ENCODE results near the gene TAF5L. TPM values are rescaled to one million over a fixed set of nuclear protein-coding genes. Genes with fewer than 3 reads are reported as not detected.
"Not testable (repeated sequence)": the region's sequence is repeated elsewhere in the genome, so short reads cannot be mapped to it uniquely, and the experiment has no call there.

Gene TAF5L
- polyA plus RNA-seq, 4 donors = 8.4 to 16.3 (median 10.5) TPM

DNA sequence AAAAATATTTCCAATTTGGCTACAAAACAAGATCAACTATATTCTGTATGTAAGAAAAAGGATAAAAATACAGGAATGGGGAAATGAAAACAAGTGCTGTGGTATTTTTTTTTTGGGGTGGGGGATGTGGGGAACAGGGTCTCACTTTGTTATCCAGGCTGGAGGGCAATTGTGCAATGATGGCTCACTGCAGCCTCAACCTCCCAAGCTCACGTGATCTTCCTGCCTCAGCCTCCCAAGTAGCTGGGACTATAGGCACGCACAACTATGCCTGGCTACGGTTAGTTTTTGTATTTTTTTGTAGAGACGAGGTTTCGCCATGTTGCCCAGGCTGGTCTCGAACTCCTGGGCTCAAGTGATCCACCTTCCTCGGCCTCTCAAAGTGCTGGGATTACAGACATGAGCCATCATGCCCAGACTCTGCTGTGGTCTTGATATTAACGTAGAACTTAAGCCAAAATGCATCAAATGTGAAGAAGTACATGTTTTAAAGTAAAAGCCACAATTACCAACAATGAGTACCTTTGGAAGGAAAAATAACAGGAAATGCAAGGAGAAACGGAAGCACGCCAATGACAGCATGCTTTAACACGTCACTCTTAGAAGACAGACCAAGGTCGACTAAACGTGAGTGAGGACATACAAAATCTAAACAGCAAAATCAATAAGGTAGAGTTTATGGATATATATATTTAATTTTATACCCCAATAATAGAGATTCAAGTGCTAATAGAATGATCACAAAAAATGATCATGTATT lies 58.6 kb downstream of the TAF5L start:
- DNase-seq (no peak), FAIRE-seq (no peak)
- Histone ChIP-seq H3K4me3 (ENCODE audit: low read depth in 1 of 3, low read length in 3 of 3) (no peak overlapping the region), H3K9me3 (ENCODE audit: control insufficient read depth in 2 of 2, insufficient read depth in 1 of 2, low read depth in 1 of 2, low read length in 1 of 2) (no peaks in the 10 kb centered on the region), H3K36me3 (ENCODE audit: control insufficient read depth in 3 of 3, insufficient read depth in 2 of 3, low read depth in 1 of 3, low read length in 3 of 3) (no peaks in the 10 kb centered on the region), H3K27me3 (ENCODE audit: control insufficient read depth in 3 of 3, insufficient read depth in 3 of 3, low read length in 3 of 3) (no peaks in the 10 kb centered on the region), H3K4me1 (ENCODE audit: control insufficient read depth in 3 of 3, insufficient read depth in 2 of 3, low read depth in 1 of 3, low read length in 2 of 3) (no peaks in the 10 kb centered on the region), H3K27ac (ENCODE audit: low read depth in 1 of 3, low read length in 2 of 3) (no peak overlapping the region)
- 74 to 86% (median 85%) methylated on average over 13 of the region's 13 CpGs for WGBS, 3 donors

DNA sequence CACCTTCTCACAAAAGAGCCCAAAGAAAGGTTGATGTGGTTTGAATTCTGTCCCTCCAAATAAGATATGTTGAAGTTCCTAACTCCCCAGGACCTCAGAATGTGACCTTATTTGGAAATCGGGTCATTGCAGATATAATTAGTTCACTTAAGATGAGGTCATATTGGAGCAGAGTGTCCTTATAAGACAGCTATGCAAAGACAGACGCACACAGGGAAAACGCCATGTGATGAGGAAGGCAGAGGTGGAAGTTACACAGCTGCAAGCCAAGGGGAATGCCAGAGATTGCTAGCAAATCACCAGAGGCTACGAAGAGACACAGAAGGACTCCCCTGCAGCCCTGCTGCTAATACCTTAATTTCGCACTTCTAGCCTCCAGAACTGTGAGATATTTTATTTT lies 62.2 kb downstream of the TAF5L start:
- H3K27ac ChIP-seq (ENCODE audit: low read depth in 1 of 3, low read length in 2 of 3) = peak overlapping the region in 1 of 3 donors; percentile 62

DNA sequence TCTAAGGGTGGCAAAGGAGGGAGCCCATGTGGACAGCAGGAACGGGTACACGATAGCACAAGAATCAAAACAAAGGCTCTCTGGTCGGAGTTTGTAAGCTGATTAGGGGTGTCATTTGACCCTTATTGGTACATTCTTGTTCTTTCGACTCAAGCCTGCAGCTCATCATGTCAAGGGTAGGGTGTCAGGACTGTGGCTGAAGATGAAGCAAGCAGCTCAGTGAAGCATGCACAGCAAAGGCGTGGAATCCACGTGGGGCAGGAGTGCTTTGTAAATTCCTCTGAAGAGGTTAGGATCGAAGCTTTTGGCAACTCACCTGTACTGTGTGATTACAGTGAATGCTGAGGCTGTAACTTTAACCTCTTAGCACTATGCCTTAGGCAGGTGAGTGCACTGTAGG lies 62.7 kb downstream of the TAF5L start:
- FAIRE-seq (no peak), DNase-seq (no peak)
- no peak overlapping the region for H3K4me3 ChIP-seq (ENCODE audit: low read depth in 1 of 3, low read length in 3 of 3)
- WGBS, 3 donors = 60 to 64% (median 64%) methylated on average over 7 of the region's 7 CpGs
- peaks cover 0 to 3% (median 0%) of the 10 kb centered on the region in 3 donors for H3K4me1 ChIP-seq (ENCODE audit: control insufficient read depth in 3 of 3, insufficient read depth in 2 of 3, low read depth in 1 of 3, low read length in 2 of 3)
- no peaks in the 10 kb centered on the region for H3K9me3 ChIP-seq (ENCODE audit: control insufficient read depth in 2 of 2, insufficient read depth in 1 of 2, low read depth in 1 of 2, low read length in 1 of 2)
- no peaks in the 10 kb centered on the region for H3K27me3 ChIP-seq (ENCODE audit: control insufficient read depth in 3 of 3, insufficient read depth in 3 of 3, low read length in 3 of 3)
- H3K36me3 ChIP-seq (ENCODE audit: control insufficient read depth in 3 of 3, insufficient read depth in 2 of 3, low read depth in 1 of 3, low read length in 3 of 3) = no peaks in the 10 kb centered on the region
- H3K27ac ChIP-seq (ENCODE audit: low read depth in 1 of 3, low read length in 2 of 3) = peak overlapping the region in 1 of 3 donors; percentile 62

More for the DNA sequence above, 62.2 kb downstream of the TAF5L start:
- Histone ChIP-seq H3K9me3 (ENCODE audit: control insufficient read depth in 2 of 2, insufficient read depth in 1 of 2, low read depth in 1 of 2, low read length in 1 of 2) (no peaks in the 10 kb centered on the region), H3K36me3 (ENCODE audit: control insufficient read depth in 3 of 3, insufficient read depth in 2 of 3, low read depth in 1 of 3, low read length in 3 of 3) (no peaks in the 10 kb centered on the region), H3K4me1 (ENCODE audit: control insufficient read depth in 3 of 3, insufficient read depth in 2 of 3, low read depth in 1 of 3, low read length in 2 of 3) (peaks cover 0 to 3% (median 0%) of the 10 kb centered on the region in 3 donors), H3K27me3 (ENCODE audit: control insufficient read depth in 3 of 3, insufficient read depth in 3 of 3, low read length in 3 of 3) (no peaks in the 10 kb centered on the region), H3K4me3 (ENCODE audit: low read depth in 1 of 3, low read length in 3 of 3) (no peak overlapping the region)
- DNase-seq = no peak
- WGBS, 3 donors = 63 to 78% (median 64%) methylated on average over 5 of the region's 5 CpGs
- no peak for FAIRE-seq

DNA sequence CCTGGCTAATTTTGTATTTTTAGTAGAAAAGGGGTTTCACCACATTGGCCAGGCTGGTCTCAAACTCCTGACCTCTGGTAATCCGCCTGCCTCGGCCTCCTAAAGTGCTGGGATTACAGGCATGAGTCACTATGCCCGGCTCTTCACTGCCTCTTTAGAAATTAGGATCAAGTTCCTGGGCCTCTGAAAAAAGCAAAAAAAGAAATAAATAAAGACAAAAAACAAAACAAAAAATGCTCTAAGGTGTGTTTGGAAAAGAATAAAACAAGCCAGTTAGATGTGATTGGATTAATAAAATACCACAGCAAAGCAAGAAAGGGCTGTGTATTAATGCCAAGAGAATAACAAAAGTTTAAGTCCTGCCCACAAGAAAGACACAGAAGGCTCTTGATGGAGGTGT lies 63.2 kb downstream of the TAF5L start:
- Histone ChIP-seq H3K36me3 (ENCODE audit: control insufficient read depth in 3 of 3, insufficient read depth in 2 of 3, low read depth in 1 of 3, low read length in 3 of 3) (no peaks in the 10 kb centered on the region), H3K9me3 (ENCODE audit: control insufficient read depth in 2 of 2, insufficient read depth in 1 of 2, low read depth in 1 of 2, low read length in 1 of 2) (no peaks in the 10 kb centered on the region), H3K27ac (ENCODE audit: low read depth in 1 of 3, low read length in 2 of 3) (peak overlapping the region in 1 of 3 donors; percentile 62), H3K27me3 (ENCODE audit: control insufficient read depth in 3 of 3, insufficient read depth in 3 of 3, low read length in 3 of 3) (no peaks in the 10 kb centered on the region), H3K4me3 (ENCODE audit: low read depth in 1 of 3, low read length in 3 of 3) (no peak overlapping the region), H3K4me1 (ENCODE audit: control insufficient read depth in 3 of 3, insufficient read depth in 2 of 3, low read depth in 1 of 3, low read length in 2 of 3) (peaks cover 0 to 3% (median 0%) of the 10 kb centered on the region in 3 donors)
- 75 to 79% (median 79%) methylated on average over 3 of the region's 3 CpGs for WGBS, 3 donors
- DNase-seq = no peak
- FAIRE-seq = no peak

DNA sequence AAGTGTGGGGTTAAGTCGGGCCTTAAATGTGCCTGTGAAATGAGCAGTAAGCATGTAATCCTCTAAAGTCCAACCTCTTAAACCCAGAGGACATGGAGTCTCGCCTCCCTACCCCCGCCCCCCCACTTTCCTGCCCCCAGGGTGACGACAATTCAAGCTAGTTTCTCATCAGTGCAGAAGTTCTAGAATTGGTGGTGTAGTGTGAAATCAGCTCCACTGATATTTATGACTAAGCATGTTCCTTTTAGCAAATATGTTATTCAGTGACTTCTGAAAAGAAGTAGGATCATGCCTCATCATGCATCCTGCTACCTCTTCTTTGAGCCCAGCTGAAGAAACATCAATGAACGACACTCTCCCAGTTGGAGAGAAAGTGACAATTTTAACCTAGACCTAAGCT lies 64.8 kb downstream of the TAF5L start:
- H3K36me3 ChIP-seq (ENCODE audit: control insufficient read depth in 3 of 3, insufficient read depth in 2 of 3, low read depth in 1 of 3, low read length in 3 of 3) = no peaks in the 10 kb centered on the region
- FAIRE-seq (no peak), DNase-seq (no peak)
- no peak overlapping the region for H3K27ac ChIP-seq (ENCODE audit: low read depth in 1 of 3, low read length in 2 of 3)
- H3K4me1 ChIP-seq (ENCODE audit: control insufficient read depth in 3 of 3, insufficient read depth in 2 of 3, low read depth in 1 of 3, low read length in 2 of 3) = peaks cover 2 to 4% (median 3%) of the 10 kb centered on the region in 3 donors
- WGBS, 3 donors = 80 to 86% (median 84%) methylated on average over 5 of the region's 5 CpGs
- H3K9me3 ChIP-seq (ENCODE audit: control insufficient read depth in 2 of 2, insufficient read depth in 1 of 2, low read depth in 1 of 2, low read length in 1 of 2) = no peaks in the 10 kb centered on the region
- H3K4me3 ChIP-seq (ENCODE audit: low read depth in 1 of 3, low read length in 3 of 3) = no peak overlapping the region
- no peaks in the 10 kb centered on the region for H3K27me3 ChIP-seq (ENCODE audit: control insufficient read depth in 3 of 3, insufficient read depth in 3 of 3, low read length in 3 of 3)

DNA sequence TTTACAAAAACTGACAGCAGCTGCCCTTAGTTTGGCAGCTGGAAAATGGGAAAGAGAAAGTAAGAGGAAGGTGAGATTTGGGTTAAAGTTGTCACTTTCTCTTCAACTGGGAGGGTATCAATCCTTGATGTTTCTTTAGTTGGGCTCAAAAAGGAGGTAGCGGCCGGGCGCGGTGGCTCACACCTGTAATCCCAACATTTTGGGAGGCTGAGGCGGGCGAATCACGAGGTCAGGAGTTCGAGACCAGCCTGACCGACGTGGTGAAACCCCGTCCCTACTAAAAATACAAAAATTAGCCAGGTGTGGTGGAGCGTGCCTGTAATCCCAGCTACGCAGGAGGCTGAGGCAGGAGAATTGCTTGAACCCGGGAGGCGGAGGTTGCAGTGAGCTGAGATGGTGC lies 65.8 kb downstream of the TAF5L start:
- H3K27me3 ChIP-seq (ENCODE audit: control insufficient read depth in 3 of 3, insufficient read depth in 3 of 3, low read length in 3 of 3); H3K4me3 ChIP-seq (ENCODE audit: low read depth in 1 of 3, low read length in 3 of 3); DNase-seq; H3K27ac ChIP-seq (ENCODE audit: low read depth in 1 of 3, low read length in 2 of 3); FAIRE-seq; H3K9me3 ChIP-seq (ENCODE audit: control insufficient read depth in 2 of 2, insufficient read depth in 1 of 2, low read depth in 1 of 2, low read length in 1 of 2); H3K36me3 ChIP-seq (ENCODE audit: control insufficient read depth in 3 of 3, insufficient read depth in 2 of 3, low read depth in 1 of 3, low read length in 3 of 3); H3K4me1 ChIP-seq (ENCODE audit: control insufficient read depth in 3 of 3, insufficient read depth in 2 of 3, low read depth in 1 of 3, low read length in 2 of 3): not testable (repeated sequence)
- WGBS, 3 donors = 92 to 95% (median 93%) methylated on average over 15 of the region's 15 CpGs

DNA sequence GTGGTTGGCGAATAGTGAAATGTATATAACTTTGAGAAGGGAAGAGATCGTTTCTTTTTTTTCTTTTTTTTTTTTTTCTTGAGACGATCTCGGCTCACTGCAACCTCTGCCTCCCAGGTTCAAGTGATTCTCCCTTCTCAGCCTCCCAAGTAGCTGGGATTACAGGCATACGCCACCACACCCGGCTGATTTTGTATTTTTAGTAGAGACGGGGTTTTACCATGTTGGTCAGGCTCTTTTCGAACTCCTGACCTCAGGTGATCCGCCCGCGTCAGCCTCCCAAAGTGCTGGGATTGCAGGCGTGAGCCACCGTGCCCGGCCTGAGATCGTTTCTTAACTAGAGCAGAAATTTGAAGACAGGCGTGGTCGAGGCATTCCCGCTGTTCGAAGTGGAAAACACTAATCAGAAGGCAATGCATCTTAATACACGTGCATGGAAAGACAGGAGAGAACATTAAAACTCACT lies 66.6 kb downstream of the TAF5L start:
- not testable (repeated sequence) for H3K9me3 ChIP-seq (ENCODE audit: control insufficient read depth in 2 of 2, insufficient read depth in 1 of 2, low read depth in 1 of 2, low read length in 1 of 2); H3K27me3 ChIP-seq (ENCODE audit: control insufficient read depth in 3 of 3, insufficient read depth in 3 of 3, low read length in 3 of 3); DNase-seq; H3K4me1 ChIP-seq (ENCODE audit: control insufficient read depth in 3 of 3, insufficient read depth in 2 of 3, low read depth in 1 of 3, low read length in 2 of 3); FAIRE-seq; H3K36me3 ChIP-seq (ENCODE audit: control insufficient read depth in 3 of 3, insufficient read depth in 2 of 3, low read depth in 1 of 3, low read length in 3 of 3)
- peak overlapping the region; percentile 72 to 89 (median 85) for H3K27ac ChIP-seq (ENCODE audit: low read depth in 1 of 3, low read length in 2 of 3)
- 9 to 25% (median 19%) methylated on average over 20 of the region's 20 CpGs for WGBS, 3 donors
- H3K4me3 ChIP-seq (ENCODE audit: low read depth in 1 of 3, low read length in 3 of 3) = peak overlapping the region; percentile 83 to 94 (median 84)

DNA sequence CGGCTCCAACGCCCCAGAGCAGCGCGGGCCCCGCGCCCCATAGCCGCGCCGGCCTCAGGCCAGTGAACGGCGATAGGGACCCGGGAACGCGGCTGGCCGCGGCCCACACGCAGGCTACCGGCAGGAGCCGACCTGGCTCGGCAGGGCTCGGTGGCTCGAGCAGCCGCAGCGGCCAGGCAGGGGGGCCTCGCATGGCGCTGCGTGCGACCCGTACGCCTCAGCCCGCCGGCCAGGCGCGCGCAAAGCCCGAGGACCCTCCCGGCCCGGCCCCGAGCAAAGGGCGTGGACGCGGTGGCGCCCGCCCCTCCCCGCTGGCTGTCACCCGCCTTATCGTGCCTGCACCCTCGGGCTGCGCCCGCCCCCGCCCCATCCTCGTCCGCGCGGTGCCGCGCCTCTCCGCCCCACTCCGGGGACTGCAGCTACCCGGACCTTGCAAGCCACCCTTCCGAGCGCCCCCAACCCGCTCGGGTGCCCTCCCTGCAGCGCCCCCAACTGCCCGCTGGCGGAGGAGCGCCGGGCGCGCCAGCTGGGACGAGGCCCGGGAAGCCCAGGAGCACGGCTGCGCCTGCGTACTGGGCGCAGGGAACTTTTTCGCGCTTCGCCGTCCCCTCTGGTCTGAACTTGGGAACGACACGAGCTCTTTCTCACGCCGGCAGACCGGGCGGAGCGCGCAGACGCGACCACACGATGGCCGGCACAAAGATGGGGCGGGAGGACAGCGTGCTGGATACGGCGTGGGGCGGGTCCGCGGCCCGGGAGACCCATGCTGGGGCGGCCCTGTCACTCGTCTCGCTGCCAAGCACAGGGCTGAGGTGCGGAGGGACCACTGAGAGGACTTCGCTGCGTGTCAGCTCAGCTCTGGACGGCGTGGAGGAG lies 67.2 kb downstream of the TAF5L start, which contains the start of gene ABCB10:
ABCB10 (minus strand) TSS at position 248 of the 876 bp plus-strand sequence; CDS start at position 193, 55 bp downstream.
- Histone ChIP-seq H3K9me3 (ENCODE audit: control insufficient read depth in 2 of 2, insufficient read depth in 1 of 2, low read depth in 1 of 2, low read length in 1 of 2) (no peaks in the 10 kb centered on the region), H3K27ac (ENCODE audit: low read depth in 1 of 3, low read length in 2 of 3) (peak within 1 kb of the TSS; percentile 85 to 96 (median 89)), H3K27me3 (ENCODE audit: control insufficient read depth in 3 of 3, insufficient read depth in 3 of 3, low read length in 3 of 3) (no peaks in the 10 kb centered on the region), H3K36me3 (ENCODE audit: control insufficient read depth in 3 of 3, insufficient read depth in 2 of 3, low read depth in 1 of 3, low read length in 3 of 3) (peaks cover 0 to 11% (median 0%) of the 10 kb centered on the region in 3 donors), H3K4me1 (ENCODE audit: control insufficient read depth in 3 of 3, insufficient read depth in 2 of 3, low read depth in 1 of 3, low read length in 2 of 3) (peaks cover 3 to 8% (median 4%) of the 10 kb centered on the region in 3 donors), H3K4me3 (ENCODE audit: low read depth in 1 of 3, low read length in 3 of 3) (peak within 1 kb of the TSS; percentile 84 to 94 (median 87))
- WGBS, 3 donors = 0 to 1% (median 0%) methylated on average over 66 to 109 of the region's 109 CpGs
- DNase-seq = peak; percentile 97 to 99
- FAIRE-seq = no peak

Data from small intestine (tissue), 7 donors.